Skeletal muscle tissue (tissue), 4 donors: ENCODE data around the gene NRSN1. TPM values are rescaled to one million over a fixed set of nuclear protein-coding genes. Genes with fewer than 3 reads are reported as not detected.

ENCODE experiments used
- H3K27ac ChIP-seq: one replicate; pipeline ENCODE4 v1.7.0; 2013; ENCODE audit warnings: mild to moderate bottlenecking, low read depth, low read length, inconsistent platforms
- H3K27me3 ChIP-seq, 3 donors: one replicate each; pipeline ENCODE4 v1.7.0; 2013; ENCODE audit warnings: low read length in 3 of 3; ENCODE audit not compliant: control insufficient read depth in 3 of 3, insufficient read depth in 3 of 3
- H3K36me3 ChIP-seq, 3 donors: one replicate each; pipeline ENCODE4 v1.7.0; 2013; ENCODE audit warnings: low read length in 3 of 3; ENCODE audit not compliant: control insufficient read depth in 3 of 3, insufficient read depth in 3 of 3
- H3K4me1 ChIP-seq, 3 donors: one replicate each; pipeline ENCODE4 v1.7.0; 2013; ENCODE audit warnings: low read length in 3 of 3, mild to moderate bottlenecking in 3 of 3; ENCODE audit not compliant: control insufficient read depth in 3 of 3, insufficient read depth in 3 of 3
- H3K4me3 ChIP-seq, 3 donors: one replicate each; pipeline ENCODE4 v1.7.0; 2013; ENCODE audit warnings: low read length in 3 of 3
- H3K9ac ChIP-seq, 3 donors: one replicate each; pipeline ENCODE4 v1.7.0; 2013; ENCODE audit warnings: low read length in 3 of 3, mild to moderate bottlenecking in 3 of 3, moderate library complexity in 2 of 3, low read depth in 1 of 3
- H3K9me3 ChIP-seq, 3 donors: one replicate each; pipeline ENCODE4 v1.7.0; 2013; ENCODE audit warnings: low read length in 3 of 3; ENCODE audit not compliant: control insufficient read depth in 3 of 3
- total RNA-seq: library from RNA; depleted of rRNA; stranded (reverse); fragments of >200 nt; gene quantifications from one replicate; pipeline ENCODE4 v1.2.3, GENCODE V29; 2014
- donor health status: Osteomylitis.

NRSN1 gene
- total RNA-seq: not detected

- Histone ChIP-seq H3K9me3 (no peaks in the 10 kb centered on the region), H3K4me3 (no peak within 1 kb of the TSS), H3K27ac (no peak within 1 kb of the TSS), H3K27me3 (peaks cover 0 to 11% (median 9%) of the 10 kb centered on the region in 3 donors), H3K9ac (no peak within 1 kb of the TSS), H3K36me3 (no peaks in the 10 kb centered on the region), H3K4me1 (peaks cover 0 to 2% (median 0%) of the 10 kb centered on the region in 3 donors)
These were observed at the start of gene NRSN1 for GRCh38 chr6:24125980-24126379. TSS of gene NRSN1 (plus strand) at chr6:24126215. CDS start at chr6:24134328, 8,113 bp downstream.

- no peaks in the 10 kb centered on the region for H3K27me3 ChIP-seq
- no peak overlapping the region for H3K27ac ChIP-seq
These were observed 47.8 kb upstream of the NRSN1 start for GRCh38 chr6:24078200-24078599.

GRCh38 chr6:24079076-24079475 lies 46.9 kb upstream of the NRSN1 start:
- H3K9ac ChIP-seq: no peak overlapping the region
- H3K4me3 ChIP-seq: no peak overlapping the region
- H3K27ac ChIP-seq: no peak overlapping the region
- no peaks in the 10 kb centered on the region for H3K36me3 ChIP-seq
- H3K4me1 ChIP-seq: no peaks in the 10 kb centered on the region
- no peaks in the 10 kb centered on the region for H3K9me3 ChIP-seq
- no peaks in the 10 kb centered on the region for H3K27me3 ChIP-seq

More at GRCh38 chr6:24078200-24078599, 47.8 kb upstream of the NRSN1 start:
- Histone ChIP-seq H3K9me3 (no peaks in the 10 kb centered on the region), H3K36me3 (no peaks in the 10 kb centered on the region), H3K4me1 (no peaks in the 10 kb centered on the region), H3K4me3 (no peak overlapping the region), H3K9ac (no peak overlapping the region)

- Histone ChIP-seq H3K4me3 (no peak overlapping the region), H3K9ac (no peak overlapping the region), H3K27me3 (no peaks in the 10 kb centered on the region), H3K27ac (no peak overlapping the region), H3K4me1 (no peaks in the 10 kb centered on the region), H3K9me3 (no peaks in the 10 kb centered on the region), H3K36me3 (no peaks in the 10 kb centered on the region)
These were observed 45.3 kb upstream of the NRSN1 start for GRCh38 chr6:24080711-24081110.

- H3K4me3 ChIP-seq: no peak overlapping the region
- no peak overlapping the region for H3K9ac ChIP-seq
- H3K4me1 ChIP-seq: no peaks in the 10 kb centered on the region
- no peaks in the 10 kb centered on the region for H3K27me3 ChIP-seq
- H3K36me3 ChIP-seq: no peaks in the 10 kb centered on the region
- no peak overlapping the region for H3K27ac ChIP-seq
- no peaks in the 10 kb centered on the region for H3K9me3 ChIP-seq
These were observed 36.3 kb upstream of the NRSN1 start for GRCh38 chr6:24089736-24090135.

- no peaks in the 10 kb centered on the region for H3K36me3 ChIP-seq
These were observed 33.6 kb upstream of the NRSN1 start for GRCh38 chr6:24092407-24092806.

GRCh38 chr6:24093381-24093780 lies 32.6 kb upstream of the NRSN1 start:
- no peaks in the 10 kb centered on the region for H3K36me3 ChIP-seq
- H3K9me3 ChIP-seq: no peaks in the 10 kb centered on the region
- no peaks in the 10 kb centered on the region for H3K4me1 ChIP-seq
- H3K4me3 ChIP-seq: no peak overlapping the region
- no peak overlapping the region for H3K27ac ChIP-seq
- peaks cover 0 to 2% (median 0%) of the 10 kb centered on the region in 3 donors for H3K27me3 ChIP-seq
- no peak overlapping the region for H3K9ac ChIP-seq

More at GRCh38 chr6:24092407-24092806, 33.6 kb upstream of the NRSN1 start:
- no peak overlapping the region for H3K9ac ChIP-seq
- no peak overlapping the region for H3K27ac ChIP-seq
- no peak overlapping the region for H3K4me3 ChIP-seq
- H3K9me3 ChIP-seq: no peaks in the 10 kb centered on the region
- no peaks in the 10 kb centered on the region for H3K27me3 ChIP-seq
- H3K4me1 ChIP-seq: no peaks in the 10 kb centered on the region

GRCh38 chr6:24099181-24099580 lies 26.8 kb upstream of the NRSN1 start:
- H3K27ac ChIP-seq: no peak overlapping the region
- no peaks in the 10 kb centered on the region for H3K9me3 ChIP-seq
- no peaks in the 10 kb centered on the region for H3K36me3 ChIP-seq
- no peaks in the 10 kb centered on the region for H3K4me1 ChIP-seq
- H3K27me3 ChIP-seq: peaks cover 0 to 2% (median 0%) of the 10 kb centered on the region in 3 donors
- no peak overlapping the region for H3K4me3 ChIP-seq
- H3K9ac ChIP-seq: no peak overlapping the region

GRCh38 chr6:24100024-24100769 lies 25.8 kb upstream of the NRSN1 start:
- Histone ChIP-seq H3K27ac (no peak overlapping the region), H3K36me3 (no peaks in the 10 kb centered on the region)

GRCh38 chr6:24100770-24101155 lies 25.3 kb upstream of the NRSN1 start:
- Histone ChIP-seq H3K9ac (no peak overlapping the region), H3K27me3 (peaks cover 0 to 2% (median 0%) of the 10 kb centered on the region in 3 donors), H3K9me3 (no peaks in the 10 kb centered on the region), H3K4me3 (no peak overlapping the region), H3K36me3 (no peaks in the 10 kb centered on the region), H3K4me1 (no peaks in the 10 kb centered on the region), H3K27ac (no peak overlapping the region)

More at GRCh38 chr6:24100024-24100769, 25.8 kb upstream of the NRSN1 start:
- Histone ChIP-seq H3K9me3 (no peaks in the 10 kb centered on the region), H3K4me3 (no peak overlapping the region), H3K9ac (no peak overlapping the region), H3K4me1 (no peaks in the 10 kb centered on the region), H3K27me3 (peaks cover 0 to 2% (median 0%) of the 10 kb centered on the region in 3 donors)
